Panc1 (cell line): Measurements from ENCODE around the gene ULBP3.
"Not testable (repeated sequence)": the region's sequence is repeated elsewhere in the genome, so short reads cannot be mapped to it uniquely, and the experiment has no call there.

ENCODE experiments used
- CTCF ChIP-seq: fragments of 450-650 bp; IDR thresholded peaks from 2 replicates; pipeline ENCODE4 v1.5.1; 2017; ENCODE audit warnings: mild to moderate bottlenecking
- POLR2AphosphoS5 ChIP-seq: IDR thresholded peaks from 2 replicates; pipeline ENCODE4 v1.6.1; 2012; ENCODE audit warnings: mild to moderate bottlenecking, low read depth, low read length, moderate library complexity
- TCF7L2 ChIP-seq: IDR thresholded peaks from 2 replicates; pipeline ENCODE4 v1.6.1; 2011; ENCODE audit warnings: mild to moderate bottlenecking, low read depth, low read length, inconsistent platforms

- TF ChIP-seq TCF7L2, POLR2AphosphoS5, CTCF: not testable (repeated sequence)
Measured at GRCh38 chr6:150015281-150016001, 53.5 kb downstream of the ULBP3 start.
